ENCODE results near the gene HOXD10. TPM values are rescaled to one million over a fixed set of nuclear protein-coding genes. Genes with fewer than 3 reads are reported as not detected.

Gene HOXD10
- total and polyA plus RNA-seq, 2 of the 13 experiments (the other 11 are each of a cell fraction or from before 2014, with no cell fraction given): not detected

DNA sequence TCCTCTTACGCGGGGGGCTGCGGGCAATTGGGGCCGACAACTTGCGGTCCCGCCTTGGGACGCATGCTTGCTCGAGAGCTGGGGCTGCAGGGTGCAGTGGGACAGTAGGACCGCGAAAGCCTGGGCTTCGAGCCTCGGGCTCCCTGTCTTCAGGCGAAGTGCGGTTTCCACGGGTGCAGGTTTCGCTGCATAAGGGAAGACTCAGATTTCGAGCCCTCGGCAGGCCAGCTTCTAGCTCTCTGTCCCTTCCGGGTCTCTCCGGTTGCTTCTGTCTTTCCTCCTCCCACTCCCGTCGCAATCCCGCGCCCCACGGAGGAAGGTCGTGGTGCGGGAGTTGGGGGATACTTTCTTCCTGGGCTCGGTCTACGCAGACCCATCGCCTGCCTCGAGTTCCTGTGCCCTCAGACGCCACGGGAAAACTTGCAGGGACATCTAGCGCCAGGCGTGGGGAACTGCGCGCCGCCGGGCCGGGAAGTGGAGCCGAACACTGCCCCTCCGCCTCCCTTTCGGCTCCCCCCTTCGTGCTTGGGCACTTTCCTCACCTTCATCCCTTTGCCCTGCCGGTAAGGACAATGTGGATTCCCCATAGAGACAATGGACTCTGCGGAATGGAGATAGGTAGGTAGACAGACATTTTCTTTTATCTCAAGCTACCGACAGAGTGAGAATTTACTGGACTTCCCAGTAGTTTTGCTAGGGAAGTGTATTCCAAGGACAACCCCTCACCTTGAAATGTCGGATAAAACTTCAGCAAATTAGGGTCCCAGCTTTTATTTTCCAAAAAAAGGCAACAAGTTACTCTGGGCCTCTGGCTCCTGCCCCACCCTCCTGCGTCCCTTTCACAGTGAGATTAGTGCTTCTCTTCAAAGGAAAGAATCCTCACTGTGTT is 28.3 kb upstream of the HOXD10 start (continued):
- TF ChIP-seq, protein P1, sequence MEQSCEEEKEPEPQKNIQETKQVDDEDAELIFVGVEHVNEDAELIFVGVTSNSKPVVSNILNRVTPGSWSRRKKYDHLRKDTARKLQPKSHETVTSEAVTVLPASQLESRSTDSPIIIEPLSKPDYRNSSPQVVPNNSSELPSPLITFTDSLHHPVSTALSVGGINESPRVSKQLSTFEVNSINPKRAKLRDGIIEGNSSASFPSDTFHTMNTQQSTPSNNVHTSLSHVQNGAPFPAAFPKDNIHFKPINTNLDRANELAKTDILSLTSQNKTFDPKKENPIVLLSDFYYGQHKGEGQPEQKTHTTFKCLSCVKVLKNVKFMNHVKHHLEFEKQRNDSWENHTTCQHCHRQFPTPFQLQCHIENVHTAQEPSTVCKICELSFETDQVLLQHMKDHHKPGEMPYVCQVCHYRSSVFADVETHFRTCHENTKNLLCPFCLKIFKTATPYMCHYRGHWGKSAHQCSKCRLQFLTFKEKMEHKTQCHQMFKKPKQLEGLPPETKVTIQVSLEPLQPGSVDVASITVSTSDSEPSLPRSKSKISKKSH (CRISPR knock-in tag; IDR thresholded peaks at IDR 0.05; ENCODE audit: borderline replicate concordance): peak; percentile 81; the same call in 1 of the 2 replicates
- TF ChIP-seq, protein P2, sequence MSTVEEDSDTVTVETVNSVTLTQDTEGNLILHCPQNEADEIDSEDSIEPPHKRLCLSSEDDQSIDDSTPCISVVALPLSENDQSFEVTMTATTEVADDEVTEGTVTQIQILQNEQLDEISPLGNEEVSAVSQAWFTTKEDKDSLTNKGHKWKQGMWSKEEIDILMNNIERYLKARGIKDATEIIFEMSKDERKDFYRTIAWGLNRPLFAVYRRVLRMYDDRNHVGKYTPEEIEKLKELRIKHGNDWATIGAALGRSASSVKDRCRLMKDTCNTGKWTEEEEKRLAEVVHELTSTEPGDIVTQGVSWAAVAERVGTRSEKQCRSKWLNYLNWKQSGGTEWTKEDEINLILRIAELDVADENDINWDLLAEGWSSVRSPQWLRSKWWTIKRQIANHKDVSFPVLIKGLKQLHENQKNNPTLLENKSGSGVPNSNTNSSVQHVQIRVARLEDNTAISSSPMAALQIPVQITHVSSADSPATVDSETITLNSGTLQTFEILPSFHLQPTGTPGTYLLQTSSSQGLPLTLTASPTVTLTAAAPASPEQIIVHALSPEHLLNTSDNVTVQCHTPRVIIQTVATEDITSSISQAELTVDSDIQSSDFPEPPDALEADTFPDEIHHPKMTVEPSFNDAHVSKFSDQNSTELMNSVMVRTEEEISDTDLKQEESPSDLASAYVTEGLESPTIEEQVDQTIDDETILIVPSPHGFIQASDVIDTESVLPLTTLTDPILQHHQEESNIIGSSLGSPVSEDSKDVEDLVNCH (CRISPR knock-in tag; IDR thresholded peaks at IDR 0.05): no peak
- TF ChIP-seq TAF15 (IDR thresholded peaks at IDR 0.05; ENCODE audit: low read depth, low read length, poor library complexity, severe bottlenecking) (no peak), RBFOX2 (IDR thresholded peaks at IDR 0.05; ENCODE audit: low read depth, low read length) (no peak), ZNF317 (CRISPR knock-in tag; IDR thresholded peaks at IDR 0.05) (0 out of 2 replicates have a peak, but pooled peaks have one; percentile 54), GATAD1 (CRISPR knock-in tag; IDR thresholded peaks at IDR 0.05) (0 out of 2 replicates have a peak, but pooled peaks have one; percentile 45), SKI (IDR thresholded peaks at IDR 0.05; ENCODE audit: partially characterized antibody) (no peak), SIX4 (CRISPR knock-in tag; IDR thresholded peaks at IDR 0.05) (no peak), SP5 (CRISPR knock-in tag; IDR thresholded peaks at IDR 0.05; ENCODE audit: borderline replicate concordance, low read depth) (no peak), IKZF1 (IDR thresholded peaks at IDR 0.05) (no peak), GTF3A (CRISPR knock-in tag; conservative IDR thresholded peaks at IDR 0.05) (no peak), HES4 (CRISPR knock-in tag; IDR thresholded peaks at IDR 0.05; ENCODE audit: borderline replicate concordance) (peak; percentile 50; the same call in 1 of the 2 replicates), CCAR2 (optimal IDR thresholded peaks at IDR 0.05; ENCODE audit: low read depth, low read length) (no peak), AKAP8 (CRISPR knock-in tag; IDR thresholded peaks at IDR 0.05) (no peak), ZNF781 (CRISPR knock-in tag; IDR thresholded peaks at IDR 0.05; ENCODE audit: borderline replicate concordance, not compliant biosample characterization) (no peak), ARHGAP35 (CRISPR knock-in tag; IDR thresholded peaks at IDR 0.05; ENCODE audit: borderline replicate concordance) (no peak), PCBP2 (optimal IDR thresholded peaks at IDR 0.05; ENCODE audit: low read depth, low read length, poor library complexity, severe bottlenecking) (no peak), ZNF788 (CRISPR knock-in tag; IDR thresholded peaks at IDR 0.05; ENCODE audit: borderline replicate concordance) (peak; percentile 60)
- TF ChIP-seq, protein P3, sequence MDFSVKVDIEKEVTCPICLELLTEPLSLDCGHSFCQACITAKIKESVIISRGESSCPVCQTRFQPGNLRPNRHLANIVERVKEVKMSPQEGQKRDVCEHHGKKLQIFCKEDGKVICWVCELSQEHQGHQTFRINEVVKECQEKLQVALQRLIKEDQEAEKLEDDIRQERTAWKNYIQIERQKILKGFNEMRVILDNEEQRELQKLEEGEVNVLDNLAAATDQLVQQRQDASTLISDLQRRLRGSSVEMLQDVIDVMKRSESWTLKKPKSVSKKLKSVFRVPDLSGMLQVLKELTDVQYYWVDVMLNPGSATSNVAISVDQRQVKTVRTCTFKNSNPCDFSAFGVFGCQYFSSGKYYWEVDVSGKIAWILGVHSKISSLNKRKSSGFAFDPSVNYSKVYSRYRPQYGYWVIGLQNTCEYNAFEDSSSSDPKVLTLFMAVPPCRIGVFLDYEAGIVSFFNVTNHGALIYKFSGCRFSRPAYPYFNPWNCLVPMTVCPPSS (IDR thresholded peaks at IDR 0.05): no peak
- TF ChIP-seq, protein P4, sequence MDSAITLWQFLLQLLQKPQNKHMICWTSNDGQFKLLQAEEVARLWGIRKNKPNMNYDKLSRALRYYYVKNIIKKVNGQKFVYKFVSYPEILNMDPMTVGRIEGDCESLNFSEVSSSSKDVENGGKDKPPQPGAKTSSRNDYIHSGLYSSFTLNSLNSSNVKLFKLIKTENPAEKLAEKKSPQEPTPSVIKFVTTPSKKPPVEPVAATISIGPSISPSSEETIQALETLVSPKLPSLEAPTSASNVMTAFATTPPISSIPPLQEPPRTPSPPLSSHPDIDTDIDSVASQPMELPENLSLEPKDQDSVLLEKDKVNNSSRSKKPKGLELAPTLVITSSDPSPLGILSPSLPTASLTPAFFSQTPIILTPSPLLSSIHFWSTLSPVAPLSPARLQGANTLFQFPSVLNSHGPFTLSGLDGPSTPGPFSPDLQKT (CRISPR knock-in tag; IDR thresholded peaks at IDR 0.05; ENCODE audit: borderline replicate concordance): no peak
- TF ChIP-seq, protein P5, sequence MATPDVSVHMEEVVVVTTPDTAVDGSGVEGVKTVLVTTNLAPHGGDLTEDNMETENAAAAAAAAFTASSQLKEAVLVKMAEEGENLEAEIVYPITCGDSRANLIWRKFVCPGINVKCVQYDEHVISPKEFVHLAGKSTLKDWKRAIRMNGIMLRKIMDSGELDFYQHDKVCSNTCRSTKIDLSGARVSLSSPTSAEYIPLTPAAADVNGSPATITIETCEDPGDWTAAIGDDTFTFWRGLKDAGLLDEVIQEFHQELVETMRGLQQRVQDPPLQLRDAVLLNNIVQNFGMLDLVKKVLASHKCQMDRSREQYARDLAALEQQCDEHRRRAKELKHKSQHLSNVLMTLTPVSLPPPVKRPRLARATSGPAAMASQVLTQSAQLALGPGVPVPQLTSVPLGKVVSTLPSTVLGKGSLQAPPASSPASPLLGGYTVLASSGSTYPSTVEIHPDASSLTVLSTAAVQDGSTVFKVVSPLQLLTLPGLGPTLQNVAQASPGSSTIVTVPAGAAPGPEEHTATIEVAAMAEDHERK (CRISPR knock-in tag; IDR thresholded peaks at IDR 0.05; ENCODE audit: low read depth): no peak

Data from HepG2 (cell line).